Astrocyte (in vitro differentiated cells and primary cell): Measurements from ENCODE around the gene ZNF670.

ENCODE experiments used
- CTCF ChIP-seq: IDR thresholded peaks from 2 replicates; pipeline ENCODE4 v1.5.1; 2011; ENCODE audit warnings: low read depth, mild to moderate bottlenecking, inconsistent platforms, low read length, moderate library complexity; ENCODE audit not compliant: insufficient read depth
- EZH2 ChIP-seq: IDR thresholded peaks from 2 replicates; pipeline ENCODE4 v1.6.1; 2012; ENCODE audit warnings: mild to moderate bottlenecking, low read length, inconsistent platforms; ENCODE audit not compliant: insufficient read depth

DNA sequence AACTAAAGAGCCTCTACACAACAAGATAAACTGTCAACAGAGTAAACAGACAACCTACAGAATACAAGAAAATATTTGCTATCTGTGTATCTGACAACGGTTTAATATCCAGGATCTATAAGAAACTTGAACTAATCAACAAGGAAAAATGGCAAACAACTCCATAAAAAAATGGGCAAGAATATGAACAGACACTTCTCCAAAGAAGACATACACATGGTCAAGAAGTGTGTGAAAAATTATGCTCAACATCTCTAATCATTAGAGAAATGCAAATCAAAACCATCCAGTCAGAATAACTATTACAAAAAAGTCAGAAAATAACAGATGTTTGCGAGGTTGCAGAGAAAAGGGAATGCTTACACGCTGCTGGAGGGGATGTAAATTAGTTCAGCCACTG lies 8.0 kb downstream of the ZNF670 start:
- TF ChIP-seq CTCF (no peak), EZH2 (no peak)
